ENCODE measurements around the gene FMNL2. TPM values are rescaled to one million over a fixed set of nuclear protein-coding genes. Genes with fewer than 3 reads are reported as not detected.

Gene FMNL2
- total and polyA plus RNA-seq, 2 experiments from 2014 or later = 16.5 to 45.4 TPM

DNA sequence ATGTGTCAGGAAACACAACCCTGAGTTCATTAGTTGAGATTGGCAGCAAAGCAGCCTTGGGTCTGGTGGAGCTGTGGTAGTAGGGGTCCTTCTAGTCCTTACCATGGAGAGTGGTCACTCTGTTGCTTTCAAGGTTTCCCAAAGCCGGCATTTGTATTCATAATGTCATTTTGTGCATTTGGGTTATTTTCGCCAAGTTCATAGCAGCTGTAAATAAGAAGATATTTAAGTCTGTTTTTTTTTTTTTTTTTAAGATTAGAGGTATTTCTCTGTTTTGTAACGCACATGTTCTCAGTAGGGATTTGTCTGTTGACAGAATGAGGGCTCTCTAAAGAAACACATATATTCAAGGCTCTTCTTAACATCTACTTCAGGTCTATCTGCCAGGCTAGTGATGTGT, 268.2 kb downstream of the FMNL2 start (continued):
- TF ChIP-seq, protein P1, sequence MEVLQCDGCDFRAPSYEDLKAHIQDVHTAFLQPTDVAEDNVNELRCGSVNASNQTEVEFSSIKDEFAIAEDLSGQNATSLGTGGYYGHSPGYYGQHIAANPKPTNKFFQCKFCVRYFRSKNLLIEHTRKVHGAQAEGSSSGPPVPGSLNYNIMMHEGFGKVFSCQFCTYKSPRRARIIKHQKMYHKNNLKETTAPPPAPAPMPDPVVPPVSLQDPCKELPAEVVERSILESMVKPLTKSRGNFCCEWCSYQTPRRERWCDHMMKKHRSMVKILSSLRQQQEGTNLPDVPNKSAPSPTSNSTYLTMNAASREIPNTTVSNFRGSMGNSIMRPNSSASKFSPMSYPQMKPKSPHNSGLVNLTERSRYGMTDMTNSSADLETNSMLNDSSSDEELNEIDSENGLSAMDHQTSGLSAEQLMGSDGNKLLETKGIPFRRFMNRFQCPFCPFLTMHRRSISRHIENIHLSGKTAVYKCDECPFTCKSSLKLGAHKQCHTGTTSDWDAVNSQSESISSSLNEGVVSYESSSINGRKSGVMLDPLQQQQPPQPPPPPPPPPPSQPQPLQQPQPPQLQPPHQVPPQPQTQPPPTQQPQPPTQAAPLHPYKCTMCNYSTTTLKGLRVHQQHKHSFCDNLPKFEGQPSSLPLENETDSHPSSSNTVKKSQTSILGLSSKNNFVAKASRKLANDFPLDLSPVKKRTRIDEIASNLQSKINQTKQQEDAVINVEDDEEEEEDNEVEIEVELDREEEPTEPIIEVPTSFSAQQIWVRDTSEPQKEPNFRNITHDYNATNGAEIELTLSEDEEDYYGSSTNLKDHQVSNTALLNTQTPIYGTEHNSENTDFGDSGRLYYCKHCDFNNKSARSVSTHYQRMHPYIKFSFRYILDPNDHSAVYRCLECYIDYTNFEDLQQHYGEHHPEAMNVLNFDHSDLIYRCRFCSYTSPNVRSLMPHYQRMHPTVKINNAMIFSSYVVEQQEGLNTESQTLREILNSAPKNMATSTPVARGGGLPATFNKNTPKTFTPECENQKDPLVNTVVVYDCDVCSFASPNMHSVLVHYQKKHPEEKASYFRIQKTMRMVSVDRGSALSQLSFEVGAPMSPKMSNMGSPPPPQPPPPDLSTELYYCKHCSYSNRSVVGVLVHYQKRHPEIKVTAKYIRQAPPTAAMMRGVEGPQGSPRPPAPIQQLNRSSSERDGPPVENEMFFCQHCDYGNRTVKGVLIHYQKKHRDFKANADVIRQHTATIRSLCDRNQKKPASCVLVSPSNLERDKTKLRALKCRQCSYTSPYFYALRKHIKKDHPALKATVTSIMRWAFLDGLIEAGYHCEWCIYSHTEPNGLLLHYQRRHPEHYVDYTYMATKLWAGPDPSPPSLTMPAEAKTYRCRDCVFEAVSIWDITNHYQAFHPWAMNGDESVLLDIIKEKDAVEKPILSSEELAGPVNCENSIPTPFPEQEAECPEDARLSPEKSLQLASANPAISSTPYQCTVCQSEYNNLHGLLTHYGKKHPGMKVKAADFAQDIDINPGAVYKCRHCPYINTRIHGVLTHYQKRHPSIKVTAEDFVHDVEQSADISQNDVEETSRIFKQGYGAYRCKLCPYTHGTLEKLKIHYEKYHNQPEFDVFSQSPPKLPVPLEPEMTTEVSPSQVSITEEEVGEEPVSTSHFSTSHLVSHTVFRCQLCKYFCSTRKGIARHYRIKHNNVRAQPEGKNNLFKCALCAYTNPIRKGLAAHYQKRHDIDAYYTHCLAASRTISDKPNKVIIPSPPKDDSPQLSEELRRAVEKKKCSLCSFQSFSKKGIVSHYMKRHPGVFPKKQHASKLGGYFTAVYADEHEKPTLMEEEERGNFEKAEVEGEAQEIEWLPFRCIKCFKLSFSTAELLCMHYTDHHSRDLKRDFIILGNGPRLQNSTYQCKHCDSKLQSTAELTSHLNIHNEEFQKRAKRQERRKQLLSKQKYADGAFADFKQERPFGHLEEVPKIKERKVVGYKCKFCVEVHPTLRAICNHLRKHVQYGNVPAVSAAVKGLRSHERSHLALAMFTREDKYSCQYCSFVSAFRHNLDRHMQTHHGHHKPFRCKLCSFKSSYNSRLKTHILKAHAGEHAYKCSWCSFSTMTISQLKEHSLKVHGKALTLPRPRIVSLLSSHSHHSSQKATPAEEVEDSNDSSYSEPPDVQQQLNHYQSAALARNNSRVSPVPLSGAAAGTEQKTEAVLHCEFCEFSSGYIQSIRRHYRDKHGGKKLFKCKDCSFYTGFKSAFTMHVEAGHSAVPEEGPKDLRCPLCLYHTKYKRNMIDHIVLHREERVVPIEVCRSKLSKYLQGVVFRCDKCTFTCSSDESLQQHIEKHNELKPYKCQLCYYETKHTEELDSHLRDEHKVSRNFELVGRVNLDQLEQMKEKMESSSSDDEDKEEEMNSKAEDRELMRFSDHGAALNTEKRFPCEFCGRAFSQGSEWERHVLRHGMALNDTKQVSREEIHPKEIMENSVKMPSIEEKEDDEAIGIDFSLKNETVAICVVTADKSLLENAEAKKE (CRISPR knock-in tag; IDR thresholded peaks at IDR 0.05) = no peak
- TF ChIP-seq, protein P2, sequence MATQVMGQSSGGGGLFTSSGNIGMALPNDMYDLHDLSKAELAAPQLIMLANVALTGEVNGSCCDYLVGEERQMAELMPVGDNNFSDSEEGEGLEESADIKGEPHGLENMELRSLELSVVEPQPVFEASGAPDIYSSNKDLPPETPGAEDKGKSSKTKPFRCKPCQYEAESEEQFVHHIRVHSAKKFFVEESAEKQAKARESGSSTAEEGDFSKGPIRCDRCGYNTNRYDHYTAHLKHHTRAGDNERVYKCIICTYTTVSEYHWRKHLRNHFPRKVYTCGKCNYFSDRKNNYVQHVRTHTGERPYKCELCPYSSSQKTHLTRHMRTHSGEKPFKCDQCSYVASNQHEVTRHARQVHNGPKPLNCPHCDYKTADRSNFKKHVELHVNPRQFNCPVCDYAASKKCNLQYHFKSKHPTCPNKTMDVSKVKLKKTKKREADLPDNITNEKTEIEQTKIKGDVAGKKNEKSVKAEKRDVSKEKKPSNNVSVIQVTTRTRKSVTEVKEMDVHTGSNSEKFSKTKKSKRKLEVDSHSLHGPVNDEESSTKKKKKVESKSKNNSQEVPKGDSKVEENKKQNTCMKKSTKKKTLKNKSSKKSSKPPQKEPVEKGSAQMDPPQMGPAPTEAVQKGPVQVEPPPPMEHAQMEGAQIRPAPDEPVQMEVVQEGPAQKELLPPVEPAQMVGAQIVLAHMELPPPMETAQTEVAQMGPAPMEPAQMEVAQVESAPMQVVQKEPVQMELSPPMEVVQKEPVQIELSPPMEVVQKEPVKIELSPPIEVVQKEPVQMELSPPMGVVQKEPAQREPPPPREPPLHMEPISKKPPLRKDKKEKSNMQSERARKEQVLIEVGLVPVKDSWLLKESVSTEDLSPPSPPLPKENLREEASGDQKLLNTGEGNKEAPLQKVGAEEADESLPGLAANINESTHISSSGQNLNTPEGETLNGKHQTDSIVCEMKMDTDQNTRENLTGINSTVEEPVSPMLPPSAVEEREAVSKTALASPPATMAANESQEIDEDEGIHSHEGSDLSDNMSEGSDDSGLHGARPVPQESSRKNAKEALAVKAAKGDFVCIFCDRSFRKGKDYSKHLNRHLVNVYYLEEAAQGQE (IDR thresholded peaks at IDR 0.05; ENCODE audit: unreplicated experiment) = no peak

DNA sequence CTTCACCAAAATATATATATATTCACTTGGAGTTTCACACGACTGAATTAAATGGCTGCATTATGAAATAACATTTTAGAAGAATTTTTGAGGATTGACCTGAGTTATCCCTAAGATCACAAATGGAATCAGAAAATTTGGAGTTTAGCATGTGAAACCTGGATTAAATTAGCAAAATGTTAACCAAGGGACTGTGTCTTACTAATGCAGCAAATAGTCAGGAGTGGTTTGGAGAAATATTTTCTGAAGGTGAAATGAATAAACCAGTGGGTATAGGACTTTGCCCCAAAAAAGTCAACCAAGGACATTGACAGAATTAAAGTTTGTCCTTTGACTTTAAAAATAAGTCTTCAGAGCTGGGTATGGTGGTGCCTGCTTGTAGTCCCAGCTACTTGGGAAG, 271.1 kb downstream of the FMNL2 start:
- DNase-seq (ENCODE audit: low spot score) = no peak
- Histone ChIP-seq H3K36me3 (ENCODE audit: insufficient read depth) (0 out of 2 replicates have a peak, but pooled peaks cover 4% of the 10 kb centered on the region), H3K4me1 (ENCODE audit: insufficient read depth) (no peaks in the 10 kb centered on the region), H3K27me3 (ENCODE audit: insufficient read depth) (no peaks in the 10 kb centered on the region), H2AFZ (no peak overlapping the region), H4K20me1 (replicated peaks; ENCODE audit: insufficient read depth) (no peaks in the 10 kb centered on the region; the same call in 1 of the 2 replicates), H3F3A (replicated peaks; ENCODE audit: low read depth) (no peaks in the 10 kb centered on the region), H3K4me3 (no peak overlapping the region), H3K9me2 (ENCODE audit: insufficient read depth) (no peaks in the 10 kb centered on the region), H3K4me2 (no peak overlapping the region), H3K27ac (ENCODE audit: low read depth) (no peak overlapping the region), H3K79me2 (replicated peaks; ENCODE audit: insufficient read depth) (no peaks in the 10 kb centered on the region)
- H3K9me3 Mint-ChIP-seq = no peaks in the 10 kb centered on the region
- no peak overlapping the region for H3K4me3 Mint-ChIP-seq
- ATAC-seq = no peak
- H3K4me1 Mint-ChIP-seq = peaks cover 4% of the 10 kb centered on the region; the same call in 2 of the 3 replicates
- peaks cover 2% of the 10 kb centered on the region for H3K27me3 Mint-ChIP-seq (ENCODE audit: insufficient read depth, low read depth, poor library complexity)
- H3K27ac Mint-ChIP-seq = no peak overlapping the region
- H3K36me3 Mint-ChIP-seq (ENCODE audit: low read depth) = peaks cover 5% of the 10 kb centered on the region; the same call in 1 of the 3 replicates
- no peak for TF ChIP-seq EZH2 (IDR thresholded peaks at IDR 0.05; ENCODE audit: low read depth, unreplicated experiment)
- TF ChIP-seq EZH2phosphoT487 (IDR thresholded peaks at IDR 0.05; ENCODE audit: unreplicated experiment) = no peak
- TF ChIP-seq STAT1 (IDR thresholded peaks at IDR 0.05; ENCODE audit: unreplicated experiment) = no peak
- TF ChIP-seq CREB1 (CRISPR knock-in tag; IDR thresholded peaks at IDR 0.05; ENCODE audit: low read depth) = no peak
- TF ChIP-seq, protein P1 (CRISPR knock-in tag; IDR thresholded peaks at IDR 0.05) = no peak
